ENCODE data around the gene ZCCHC7.
"Not testable (repeated sequence)": the region's sequence is repeated elsewhere in the genome, so short reads cannot be mapped to it uniquely, and the experiment has no call there.

ZCCHC7 gene

DNA sequence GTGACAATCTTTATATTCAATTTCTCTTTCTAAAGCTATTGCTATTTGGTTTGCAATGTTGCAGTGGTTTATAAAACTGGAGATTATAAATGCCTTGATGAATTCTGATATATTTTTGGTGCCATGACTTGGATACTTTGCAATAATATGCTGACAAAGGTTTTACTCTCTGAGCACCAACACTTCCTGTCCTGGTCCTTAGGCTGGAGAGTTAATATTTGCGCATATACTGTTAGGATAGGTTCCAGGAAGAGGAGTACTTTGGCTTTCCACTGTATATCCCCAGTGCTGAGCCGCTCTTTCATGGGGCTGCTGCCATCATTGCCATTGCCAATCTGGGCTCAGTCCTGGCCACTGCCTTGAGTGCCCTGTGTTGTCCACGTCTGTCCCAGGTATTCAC lies 139.6 kb downstream of the ZCCHC7 start:
- no peak for DNase-seq

DNA sequence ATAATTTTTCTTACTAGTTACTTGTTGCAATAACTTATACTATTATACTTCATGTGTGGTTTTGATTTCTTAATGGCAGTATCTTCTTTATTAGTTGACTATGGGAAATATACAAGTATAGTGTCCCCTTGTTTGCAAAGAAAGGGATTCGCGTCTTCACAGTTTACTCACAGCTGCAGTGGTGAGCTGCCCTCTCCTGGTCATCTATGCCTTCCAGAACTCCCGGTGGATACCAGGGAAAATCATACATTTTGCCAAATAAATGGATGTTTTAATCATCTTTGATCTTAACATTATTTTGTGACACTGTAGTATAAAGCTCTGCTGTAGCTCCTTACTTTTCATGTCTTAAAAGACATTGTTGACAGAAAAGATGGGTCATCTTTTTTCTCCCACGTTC lies 142.0 kb downstream of the ZCCHC7 start:
- no peak for DNase-seq

DNA sequence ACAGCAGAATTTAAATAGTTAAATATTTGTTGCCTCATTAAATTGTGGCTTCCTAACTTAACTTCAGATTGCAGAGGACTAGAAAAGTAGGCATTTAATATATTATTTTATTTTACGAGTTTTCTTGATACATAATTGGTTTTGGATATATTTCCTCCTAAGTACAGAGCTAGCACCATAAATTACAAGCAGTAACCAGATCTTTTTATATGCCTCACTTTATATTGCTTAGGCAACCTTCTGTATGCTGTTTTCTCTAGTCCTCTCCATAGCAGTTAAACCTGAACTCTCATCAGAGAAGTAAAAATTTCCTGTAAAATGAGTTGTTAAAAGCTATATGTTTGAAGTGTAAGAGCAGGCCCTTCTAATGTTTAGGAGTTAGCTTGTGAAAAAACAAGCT lies 144.2 kb downstream of the ZCCHC7 start:
- DNase-seq = no peak

DNA sequence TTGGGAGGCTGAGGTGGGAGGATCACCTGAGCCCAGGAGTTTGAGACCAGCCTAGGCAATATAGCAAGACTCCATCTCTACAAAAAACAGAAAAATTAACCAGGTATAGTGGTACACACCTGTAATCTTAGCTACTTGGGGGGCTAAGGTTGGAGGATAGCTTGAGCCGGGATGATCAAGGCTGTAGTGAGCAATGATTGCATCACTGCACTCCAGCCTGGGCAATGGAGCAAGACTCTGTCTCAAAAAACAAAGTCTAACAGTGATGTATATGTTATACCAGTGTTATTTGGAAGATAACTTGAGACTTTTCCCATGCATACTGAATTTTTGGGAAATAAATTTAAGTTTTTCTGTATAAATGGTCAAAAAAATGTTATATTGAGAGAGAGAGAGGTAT lies 146.3 kb downstream of the ZCCHC7 start:
- DNase-seq = no peak

DNA sequence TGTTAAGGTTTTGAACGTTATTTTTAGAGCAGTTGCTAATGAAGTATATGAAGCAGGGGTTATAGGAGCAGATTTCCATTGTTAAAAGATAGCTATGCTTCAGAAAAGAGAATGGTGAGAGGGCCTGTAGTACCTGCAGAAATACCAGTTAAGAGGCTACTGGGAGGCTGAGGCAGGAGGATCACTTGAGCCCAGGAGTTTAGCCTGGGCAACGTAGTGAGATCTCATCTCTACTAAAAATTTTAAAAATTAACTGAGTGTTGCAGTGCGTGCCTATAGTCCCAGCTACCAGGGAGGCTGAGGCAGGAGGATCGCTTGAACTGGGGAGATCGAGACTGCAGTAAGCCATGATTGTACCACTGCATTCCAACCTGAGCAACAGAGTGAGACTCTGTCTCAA lies 148.8 kb downstream of the ZCCHC7 start:
- no peak for DNase-seq

DNA sequence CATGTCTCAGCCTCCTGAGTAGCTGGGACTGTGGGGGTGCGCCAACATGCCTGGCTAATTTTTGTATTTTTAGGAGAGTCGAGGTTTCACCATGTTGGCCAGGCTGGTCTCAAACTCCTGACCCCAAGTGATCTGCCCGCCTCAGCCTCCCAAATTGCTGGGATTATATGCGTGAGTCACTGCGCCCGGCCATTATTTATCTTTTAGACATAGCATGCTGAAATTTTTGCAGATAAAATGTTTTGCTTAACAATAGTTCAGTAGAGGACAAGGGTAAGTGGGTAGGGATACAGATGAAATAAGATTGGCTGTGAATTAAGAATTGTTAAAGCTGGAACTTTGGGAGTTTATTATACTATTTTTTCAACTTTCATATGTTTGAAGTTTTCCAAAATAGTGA lies 151.3 kb downstream of the ZCCHC7 start:
- no peak for DNase-seq

DNA sequence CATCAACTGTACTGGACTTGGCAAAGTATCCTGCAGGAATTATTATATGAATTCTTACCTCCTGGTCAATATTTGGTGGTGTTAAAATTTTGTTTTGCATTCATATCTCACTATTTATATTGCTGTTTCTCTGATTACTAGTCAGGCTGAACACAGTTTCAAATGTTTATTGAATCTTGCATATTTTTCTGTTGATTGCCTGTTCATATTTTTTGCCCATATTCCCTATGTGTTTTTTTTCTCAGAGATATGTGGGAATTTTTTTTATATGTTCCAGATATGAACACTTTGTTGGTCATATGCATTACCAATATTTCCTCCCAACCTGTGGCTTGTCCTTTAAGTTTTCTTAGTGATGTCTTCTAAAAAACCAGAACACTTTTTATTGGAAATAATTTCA lies 153.2 kb downstream of the ZCCHC7 start:
- DNase-seq = no peak

DNA sequence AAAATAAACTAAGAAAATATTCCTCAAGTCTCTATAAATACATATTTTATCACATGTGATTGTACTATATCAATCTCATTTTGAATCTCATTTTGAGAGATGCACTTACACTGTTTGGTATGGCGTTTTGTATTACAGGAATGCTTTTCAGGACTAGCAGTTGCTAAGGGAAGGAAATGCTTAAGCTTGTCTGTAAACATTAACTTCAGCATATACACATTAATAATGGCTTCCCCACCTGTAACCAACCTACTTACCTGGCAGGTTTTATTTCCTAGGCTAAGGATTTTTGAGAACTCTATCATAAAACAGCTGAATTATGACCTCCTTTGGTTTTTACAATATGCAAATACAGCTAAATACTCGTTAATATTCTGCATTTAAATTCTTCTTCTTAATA lies 161.2 kb downstream of the ZCCHC7 start:
- no peak for DNase-seq

DNA sequence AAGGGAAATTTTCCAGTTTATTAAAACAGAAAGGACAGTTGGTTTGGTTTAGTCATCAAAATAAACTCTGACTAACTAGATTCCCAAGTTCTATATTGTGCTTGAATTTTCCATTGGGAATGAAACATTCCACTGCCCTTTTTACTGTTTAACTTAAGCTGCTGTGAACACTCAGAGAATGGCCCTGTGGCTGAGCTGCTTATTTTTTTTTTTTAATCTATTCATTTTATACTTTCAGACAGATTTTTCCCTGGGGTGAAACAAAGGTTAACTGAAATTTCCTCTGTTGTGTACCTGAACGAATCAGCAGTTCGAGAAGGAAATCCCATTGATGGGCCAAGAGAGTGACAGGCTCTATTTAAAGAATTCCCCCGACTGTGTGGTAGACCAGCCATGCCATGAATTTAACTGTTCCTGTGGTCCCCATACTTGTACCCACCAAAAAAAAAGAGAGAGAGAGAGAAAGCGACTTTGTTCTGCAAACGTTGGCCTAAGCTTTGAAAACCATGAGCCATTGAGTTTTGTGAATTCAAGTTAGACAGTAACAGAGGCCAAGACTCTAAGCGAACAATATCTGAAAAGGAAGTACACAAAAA lies 163.5 kb downstream of the ZCCHC7 start:
- DNase-seq = peak; percentile 53

DNA sequence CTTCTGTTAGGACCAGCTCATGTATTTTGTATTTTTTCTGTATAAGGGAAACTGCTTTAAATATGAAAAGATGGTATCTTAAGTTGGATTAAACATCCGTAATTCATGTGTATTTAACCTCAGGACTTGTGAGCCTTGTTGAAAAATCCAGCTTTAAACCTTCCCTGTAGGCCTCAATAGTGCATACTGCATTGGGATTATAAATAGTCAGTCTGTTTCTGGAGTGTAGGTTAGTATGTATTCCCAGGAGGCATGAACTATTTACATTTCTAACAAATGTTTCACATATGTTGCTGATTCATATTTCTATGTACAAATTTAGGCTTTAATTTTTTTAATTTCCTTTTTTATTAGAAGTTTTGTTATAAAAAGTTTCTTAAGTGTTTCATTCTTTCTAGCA lies 164.3 kb downstream of the ZCCHC7 start:
- no peak for DNase-seq

DNA sequence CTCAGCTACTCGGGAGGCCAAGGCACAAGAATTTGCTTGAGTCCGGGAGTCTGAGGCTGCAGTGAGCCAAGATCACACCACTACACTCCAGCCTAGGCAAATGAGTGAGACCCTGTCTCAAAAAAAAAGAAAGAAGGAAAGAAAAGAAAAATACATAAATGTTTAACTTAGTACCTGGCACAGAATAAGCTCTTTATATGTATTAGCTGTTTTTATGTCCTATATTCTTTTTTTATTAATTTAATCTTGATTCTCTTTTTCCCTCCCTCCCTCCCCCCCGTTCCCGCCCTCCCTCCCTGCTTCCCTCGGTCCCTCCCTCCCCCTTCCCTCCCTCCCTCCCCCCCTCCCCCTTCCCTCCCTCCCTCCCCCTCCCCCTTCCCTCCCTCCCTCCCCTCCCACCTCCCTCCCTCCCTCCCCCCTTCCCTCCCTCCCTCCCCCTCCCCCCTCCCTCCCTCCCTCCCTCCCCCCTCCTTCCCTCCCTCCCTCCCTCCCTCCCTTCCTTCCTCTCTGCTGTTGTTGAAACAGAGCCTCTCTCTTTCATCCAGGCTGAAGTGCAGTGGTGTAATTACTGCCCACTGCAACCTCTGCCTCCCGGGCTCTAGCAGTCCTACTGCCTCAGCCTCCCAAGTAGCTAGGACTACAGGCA lies 166.3 kb downstream of the ZCCHC7 start:
- no peak for DNase-seq

DNA sequence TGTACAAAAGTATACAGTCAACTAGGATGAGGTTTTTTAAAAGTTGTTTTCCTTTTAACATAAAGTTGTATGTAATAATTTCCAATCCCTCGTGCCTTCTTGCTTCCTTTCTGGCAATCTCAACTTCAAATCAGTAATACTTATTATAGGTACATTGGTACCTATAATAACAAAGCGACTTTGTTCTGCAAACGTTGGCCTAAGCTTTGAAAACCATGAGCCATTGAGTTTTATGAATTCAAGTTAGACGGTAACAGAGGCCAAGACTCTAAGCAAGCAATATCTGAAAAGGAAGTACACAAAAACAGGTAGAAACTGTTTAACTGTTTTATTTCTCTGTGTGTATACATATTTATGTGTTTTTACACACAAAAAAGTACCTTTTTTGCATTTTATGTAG lies 166.9 kb downstream of the ZCCHC7 start:
- no peak for DNase-seq

DNA sequence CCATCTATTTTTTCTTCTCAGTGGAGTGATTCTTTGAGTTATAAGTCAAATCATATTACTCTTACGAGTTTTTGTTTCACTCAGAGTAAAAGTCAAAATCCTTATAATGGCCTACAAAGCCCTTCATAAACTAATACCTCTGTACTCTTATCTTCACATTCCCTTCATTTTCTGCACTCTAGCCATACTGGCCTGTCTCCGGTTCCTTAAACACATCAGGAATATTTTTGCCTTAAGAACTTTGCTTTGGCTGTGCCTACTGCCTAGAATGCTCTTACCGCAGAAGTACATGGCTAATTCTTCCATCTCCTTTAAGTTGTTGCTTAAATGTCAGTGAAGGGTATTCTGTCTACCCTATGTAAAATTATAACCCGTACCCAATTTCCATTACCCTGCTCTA lies 169.3 kb downstream of the ZCCHC7 start:
- DNase-seq = no peak

DNA sequence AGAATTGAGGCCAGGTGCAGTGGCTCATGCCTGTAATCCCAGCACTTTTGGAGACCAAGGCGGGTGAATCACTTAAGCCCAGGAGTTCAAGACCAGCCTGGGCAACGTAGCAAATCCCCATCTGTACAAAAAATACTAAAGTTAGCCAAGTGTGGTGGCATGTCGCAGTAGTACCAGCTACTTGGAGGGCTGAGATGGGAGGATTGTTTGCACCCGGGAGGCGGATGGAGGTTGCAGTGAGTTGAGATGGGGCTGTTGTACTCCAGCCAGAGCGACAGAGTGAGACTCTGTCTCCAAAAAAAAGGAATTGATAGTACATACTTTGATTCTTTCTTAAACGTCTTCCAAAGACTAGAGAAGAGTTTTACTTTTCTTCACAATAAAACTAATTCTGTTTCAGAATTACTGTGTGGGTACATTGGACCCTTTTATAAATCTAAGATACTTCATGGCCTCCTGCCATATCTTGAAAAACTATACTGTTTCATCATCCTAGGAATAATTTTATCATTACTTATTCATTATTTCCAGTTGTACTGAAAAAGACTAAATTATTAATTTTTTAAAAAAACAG lies 170.1 kb downstream of the ZCCHC7 start:
- no peak for DNase-seq

DNA sequence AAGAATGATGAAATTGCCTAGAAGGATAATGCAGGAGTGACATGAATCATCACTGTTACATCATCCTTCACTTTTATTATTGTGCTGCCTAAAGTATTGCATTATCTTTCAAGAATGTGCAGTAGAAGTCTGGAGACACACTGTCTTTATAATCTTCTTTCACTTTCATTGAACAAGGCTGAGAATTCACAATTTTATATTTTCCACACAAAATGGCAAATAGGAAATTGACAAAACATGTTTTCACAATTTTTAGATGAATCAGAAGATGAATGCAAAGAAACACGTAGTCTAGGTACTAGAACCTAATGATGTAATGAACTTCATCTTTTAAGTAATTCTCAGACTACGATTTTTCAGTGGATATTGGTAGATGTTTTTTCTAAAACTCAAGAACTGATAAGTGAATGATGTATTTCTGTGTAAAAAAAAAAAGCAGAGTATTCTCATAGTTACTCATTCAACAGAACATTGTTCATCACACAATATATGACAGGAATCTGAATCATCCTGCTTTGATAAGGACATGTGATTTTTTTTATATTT lies 170.6 kb downstream of the ZCCHC7 start:
- DNase-seq = peak; percentile 52

DNA sequence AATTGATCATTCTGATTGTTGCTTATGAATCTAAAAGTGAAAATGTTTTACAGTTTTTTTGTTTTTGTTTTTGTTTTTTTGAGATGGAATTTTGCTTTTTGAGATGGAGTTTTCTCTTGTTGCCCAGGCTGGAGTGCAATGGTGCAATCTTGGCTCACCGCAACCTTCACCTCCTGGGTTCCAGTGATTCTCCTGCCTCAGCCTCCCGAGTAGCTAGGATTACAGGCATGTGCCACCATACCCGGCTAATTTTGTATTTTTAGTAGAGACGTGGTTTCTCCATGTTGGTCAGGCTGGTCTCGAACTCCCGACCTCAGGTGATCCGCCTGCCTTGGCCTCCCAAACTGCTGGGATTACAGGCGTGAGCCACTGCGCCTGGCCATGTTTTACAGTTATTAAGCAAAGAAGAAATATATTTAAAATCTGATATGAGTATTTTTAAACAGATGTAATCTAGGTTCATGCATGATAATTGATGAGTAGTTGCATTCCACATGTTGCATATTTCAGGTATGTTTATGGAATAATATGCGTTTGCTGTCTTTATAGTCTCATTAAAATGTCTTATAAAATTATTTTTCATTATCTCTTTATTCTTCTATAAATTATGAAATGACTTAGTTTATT lies 171.4 kb downstream of the ZCCHC7 start:
- not testable (repeated sequence) for DNase-seq

DNA sequence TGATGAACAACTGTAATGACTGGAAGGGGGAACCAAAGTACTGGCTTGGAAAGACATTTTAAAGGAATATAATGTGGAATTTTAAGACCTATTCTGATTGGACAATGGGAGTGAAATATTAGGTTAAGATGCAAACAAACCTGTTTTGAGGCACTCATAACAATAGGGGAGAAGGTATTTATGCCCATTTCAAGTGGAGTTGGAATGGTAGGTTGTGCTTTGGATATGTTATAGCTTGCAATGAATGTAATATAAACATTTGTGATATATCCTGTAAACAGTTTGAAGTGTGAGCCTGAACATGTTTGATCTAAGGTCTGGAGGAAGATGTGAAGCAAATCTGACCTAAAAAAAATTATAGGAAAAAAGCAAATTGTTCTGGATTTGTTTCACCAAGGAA lies 172.5 kb downstream of the ZCCHC7 start:
- DNase-seq = no peak

DNA sequence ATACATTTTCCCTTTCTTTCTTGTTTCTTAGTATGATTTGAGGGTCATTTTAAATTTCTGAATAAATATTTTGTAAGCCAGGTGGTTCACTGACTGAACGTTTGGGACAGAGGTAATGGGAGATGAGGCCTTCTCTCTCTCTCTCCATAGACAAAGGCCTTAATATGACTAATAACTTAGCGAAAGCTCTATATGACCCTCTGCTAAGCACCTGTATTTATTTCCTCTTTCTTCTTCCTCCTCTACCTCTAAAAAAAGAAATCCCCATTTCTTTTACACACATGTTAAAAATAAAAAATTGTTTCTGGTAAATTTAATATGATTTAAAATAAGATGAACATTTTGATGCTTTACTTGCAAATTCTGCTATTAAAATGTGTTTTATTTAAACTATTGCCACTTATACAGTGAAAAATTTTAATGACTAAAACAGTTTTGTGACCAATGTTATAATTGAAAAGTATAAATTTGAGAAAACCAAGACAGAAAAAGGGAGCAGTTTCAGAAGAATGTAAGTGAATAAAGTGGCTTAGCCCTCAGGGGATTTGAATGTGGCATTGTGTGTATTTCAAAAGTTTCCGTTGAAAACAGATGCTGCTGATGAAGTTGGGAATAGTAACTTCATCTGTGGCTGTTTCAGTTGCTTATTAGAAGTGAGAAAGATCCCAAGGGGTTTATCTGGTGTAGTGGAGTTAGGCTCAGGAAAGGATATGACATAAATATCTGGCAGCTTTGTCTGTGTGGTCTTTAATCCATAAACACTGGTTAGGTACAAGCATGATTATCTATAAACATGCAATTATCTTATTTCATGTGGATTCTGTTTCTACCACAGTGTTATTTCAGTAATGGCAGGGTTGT lies 173.5 kb downstream of the ZCCHC7 start:
- DNase-seq = no peak

DNA sequence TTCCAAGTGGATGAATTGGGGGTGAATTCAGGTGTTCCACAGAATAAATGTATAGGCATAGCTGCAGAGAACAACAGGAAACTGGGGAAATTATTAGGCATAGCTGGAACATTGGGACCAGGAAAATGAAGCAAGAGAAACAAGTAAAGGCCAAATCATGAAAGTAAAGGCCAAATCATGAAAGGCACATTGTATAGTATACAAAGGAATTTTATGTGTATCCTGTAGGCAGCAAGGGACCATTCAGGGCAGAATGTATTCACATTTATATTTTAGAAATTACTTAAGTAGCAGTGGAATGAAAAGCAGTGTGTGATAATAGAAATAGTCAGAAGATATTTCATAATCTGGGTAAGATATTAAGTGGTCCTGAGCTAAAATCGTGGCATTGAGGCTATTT lies 174.8 kb downstream of the ZCCHC7 start:
- DNase-seq = no peak

DNA sequence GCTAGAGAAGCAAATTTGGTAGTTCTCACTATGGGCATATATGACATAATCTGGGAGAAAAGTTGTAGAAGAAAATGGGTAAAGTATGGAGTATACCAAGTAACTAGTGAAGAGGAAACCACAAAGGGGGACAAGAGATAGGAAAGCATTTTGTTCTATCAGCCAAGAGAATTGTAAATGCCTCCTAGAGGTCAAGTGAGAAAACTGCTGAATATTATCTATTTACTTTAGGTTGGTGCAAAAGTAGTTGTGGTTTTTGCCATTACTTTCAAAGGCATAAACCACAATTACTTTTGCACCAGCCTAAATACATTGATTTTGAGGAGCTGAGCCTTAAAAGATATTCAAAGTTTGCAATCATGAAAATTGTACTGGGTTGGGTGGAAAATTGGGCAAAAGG lies 175.4 kb downstream of the ZCCHC7 start:
- no peak for DNase-seq

DNA sequence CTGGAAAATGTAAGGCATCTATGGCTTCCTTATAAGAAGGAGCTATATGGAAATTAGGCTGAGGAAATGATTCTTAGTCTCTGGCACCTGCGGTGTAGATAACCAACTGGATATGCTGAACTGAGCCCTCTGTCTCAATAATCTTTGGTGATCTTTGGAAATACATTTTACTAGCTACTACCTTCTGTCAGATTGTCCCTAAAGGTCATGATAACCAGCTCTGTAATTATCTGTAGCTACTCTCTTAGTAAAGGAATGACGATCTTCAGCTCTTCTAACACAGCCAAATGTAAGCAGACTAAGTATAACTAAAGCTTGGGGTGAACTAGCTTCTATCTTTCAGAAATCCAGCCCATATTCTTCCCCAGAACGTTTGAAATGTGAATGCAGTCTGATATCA lies 177.2 kb downstream of the ZCCHC7 start:
- no peak for DNase-seq

DNA sequence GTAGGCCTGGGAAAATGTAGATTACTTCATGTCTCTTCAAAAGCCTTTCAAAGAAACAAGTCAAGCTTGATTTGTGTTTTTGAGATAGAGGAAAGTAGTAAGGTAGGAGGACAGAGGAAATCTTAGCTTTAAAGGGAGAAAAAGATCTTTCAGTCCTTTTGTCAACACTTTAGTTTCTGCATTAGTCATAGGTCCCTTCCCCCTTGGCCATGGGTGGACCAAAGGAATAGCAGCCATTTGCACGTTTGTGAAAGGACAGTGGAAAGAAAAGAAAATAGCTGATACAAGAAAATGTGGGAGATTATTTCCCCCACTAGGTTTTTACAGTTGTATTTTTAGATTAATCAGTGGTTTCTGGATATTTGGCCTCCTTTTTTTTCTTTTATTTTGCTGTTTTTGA lies 180.2 kb downstream of the ZCCHC7 start:
- no peak for DNase-seq
